ENCODE results near the gene TPSB2.
"Not testable (repeated sequence)": the region's sequence is repeated elsewhere in the genome, so short reads cannot be mapped to it uniquely, and the experiment has no call there.

TPSB2 gene

DNA sequence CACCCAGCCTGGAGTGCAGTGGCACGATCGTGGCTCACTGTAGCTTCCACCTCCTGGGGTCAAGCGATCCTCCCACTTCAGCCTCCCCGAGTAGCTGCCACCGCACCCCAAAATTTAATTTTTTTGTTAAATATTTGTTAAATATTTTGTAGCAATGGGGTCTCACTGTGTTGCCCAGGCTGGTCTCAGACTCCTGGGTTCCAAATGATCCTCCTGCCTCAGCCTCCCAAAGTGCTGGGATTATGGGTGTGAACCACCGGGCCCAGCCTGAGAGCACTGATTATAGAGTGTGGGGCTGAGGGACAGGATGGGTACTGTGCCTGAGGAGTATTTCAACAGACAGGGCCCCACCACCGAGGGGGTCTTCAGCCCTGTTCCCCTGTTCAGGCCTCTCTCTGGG, 40.5 kb downstream of the TPSB2 start:
- H3K4me3 ChIP-seq (ENCODE audit: low read depth, low read length): no peak overlapping the region
- TF ChIP-seq, protein P1, sequence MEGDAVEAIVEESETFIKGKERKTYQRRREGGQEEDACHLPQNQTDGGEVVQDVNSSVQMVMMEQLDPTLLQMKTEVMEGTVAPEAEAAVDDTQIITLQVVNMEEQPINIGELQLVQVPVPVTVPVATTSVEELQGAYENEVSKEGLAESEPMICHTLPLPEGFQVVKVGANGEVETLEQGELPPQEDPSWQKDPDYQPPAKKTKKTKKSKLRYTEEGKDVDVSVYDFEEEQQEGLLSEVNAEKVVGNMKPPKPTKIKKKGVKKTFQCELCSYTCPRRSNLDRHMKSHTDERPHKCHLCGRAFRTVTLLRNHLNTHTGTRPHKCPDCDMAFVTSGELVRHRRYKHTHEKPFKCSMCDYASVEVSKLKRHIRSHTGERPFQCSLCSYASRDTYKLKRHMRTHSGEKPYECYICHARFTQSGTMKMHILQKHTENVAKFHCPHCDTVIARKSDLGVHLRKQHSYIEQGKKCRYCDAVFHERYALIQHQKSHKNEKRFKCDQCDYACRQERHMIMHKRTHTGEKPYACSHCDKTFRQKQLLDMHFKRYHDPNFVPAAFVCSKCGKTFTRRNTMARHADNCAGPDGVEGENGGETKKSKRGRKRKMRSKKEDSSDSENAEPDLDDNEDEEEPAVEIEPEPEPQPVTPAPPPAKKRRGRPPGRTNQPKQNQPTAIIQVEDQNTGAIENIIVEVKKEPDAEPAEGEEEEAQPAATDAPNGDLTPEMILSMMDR (IDR thresholded peaks at IDR 0.05; ENCODE audit: low read depth, low read length): no peak

DNA sequence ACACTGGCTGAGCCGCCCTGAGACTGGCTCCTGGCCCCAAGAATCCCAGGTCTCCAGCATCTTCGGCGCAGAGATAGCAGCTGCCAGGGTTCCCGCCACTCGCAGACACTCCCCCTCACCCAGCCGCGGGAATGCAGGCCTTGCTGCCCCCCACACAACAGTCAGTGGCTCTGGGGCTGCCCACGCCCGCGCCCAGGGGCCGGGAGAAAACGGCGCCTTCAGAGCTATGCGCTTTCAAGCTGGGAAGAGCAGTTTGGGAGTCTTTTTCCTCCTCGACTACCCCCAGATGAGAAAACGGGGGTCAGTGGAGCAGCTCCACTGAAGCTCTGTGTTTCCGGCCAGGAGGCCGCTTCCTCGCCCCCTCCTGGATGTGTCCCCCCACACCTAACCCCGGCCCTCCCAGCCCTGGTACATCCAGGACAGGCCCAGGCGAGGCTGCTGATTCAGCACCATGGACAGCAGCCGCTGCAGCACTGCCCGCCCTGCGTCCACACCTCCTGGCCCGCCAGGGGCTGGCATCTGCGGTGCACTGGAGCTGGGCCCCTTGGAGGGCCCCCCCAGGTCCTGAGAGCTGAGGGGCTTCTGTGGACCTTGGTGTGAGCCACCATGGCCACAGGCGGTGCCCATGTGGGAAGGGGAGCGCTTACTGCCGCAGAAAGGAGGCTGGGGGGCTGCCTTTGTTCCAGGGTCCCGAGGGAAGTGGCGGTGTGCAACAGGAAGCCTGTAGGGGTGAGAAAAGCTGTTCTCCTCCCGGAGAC, 41.4 kb downstream of the TPSB2 start:
- TF ChIP-seq, protein P1 (IDR thresholded peaks at IDR 0.05; ENCODE audit: low read depth, low read length): no peak
- H3K4me3 ChIP-seq (ENCODE audit: low read depth, low read length): no peak overlapping the region

DNA sequence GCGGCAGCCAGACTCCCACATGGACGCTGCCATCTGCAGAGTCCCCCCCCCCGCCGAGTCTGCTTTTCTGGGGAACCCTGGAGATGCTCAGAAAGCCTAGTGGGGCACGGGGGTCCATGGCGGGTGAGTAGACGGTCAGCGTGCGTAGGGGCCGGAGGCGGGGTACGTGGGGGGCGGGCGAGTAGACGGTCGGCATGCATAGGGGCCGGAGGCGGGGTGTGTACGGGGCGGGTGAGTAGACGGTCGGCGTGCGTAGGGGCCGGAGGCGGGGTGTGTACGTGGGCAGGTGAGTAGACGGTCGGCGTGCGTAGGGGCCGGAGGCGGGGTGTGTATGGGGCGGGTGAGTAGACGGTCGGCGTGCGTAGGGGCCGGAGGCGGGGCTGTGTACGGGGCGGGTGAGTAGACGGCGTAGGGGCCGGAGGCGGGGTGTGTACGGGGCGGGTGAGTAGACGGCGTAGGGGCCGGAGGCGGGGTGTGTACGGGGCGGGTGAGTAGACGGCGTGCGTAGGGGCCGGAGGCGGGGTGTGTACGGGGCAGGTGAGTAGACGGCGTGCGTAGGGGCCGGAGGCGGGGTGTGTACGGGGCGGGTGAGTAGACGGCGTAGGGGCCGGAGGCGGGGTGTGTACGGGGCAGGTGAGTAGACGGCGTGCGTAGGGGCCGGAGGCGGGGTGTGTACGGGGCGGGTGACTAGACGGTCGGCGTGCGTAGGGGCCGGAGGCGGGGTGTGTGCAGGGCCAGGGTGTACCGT, 44.4 kb downstream of the TPSB2 start:
- H3K4me3 ChIP-seq (ENCODE audit: low read depth, low read length): not testable (repeated sequence)

DNA sequence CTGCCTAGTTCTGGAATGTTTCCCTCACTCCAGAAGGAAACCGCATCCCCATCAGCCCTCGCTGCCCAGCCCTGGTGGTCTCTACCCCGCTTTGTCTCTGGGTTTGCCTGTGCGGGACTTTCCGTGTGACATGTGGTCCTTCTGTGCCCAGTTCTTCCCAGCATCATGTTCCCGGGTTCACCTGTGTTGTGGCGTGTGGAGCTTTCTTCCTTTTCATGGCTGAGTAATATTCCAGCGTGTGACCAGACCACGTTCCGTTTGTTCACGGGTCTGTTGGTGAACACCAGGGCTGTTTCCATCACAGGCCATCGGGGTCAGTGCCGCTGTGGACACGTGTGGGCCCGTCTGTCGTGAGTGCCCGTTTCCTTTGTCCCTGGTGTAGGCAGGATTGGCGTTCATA, 45.0 kb downstream of the TPSB2 start:
- H3K4me3 ChIP-seq (ENCODE audit: low read depth, low read length): no peak overlapping the region
- TF ChIP-seq, protein P1 (IDR thresholded peaks at IDR 0.05; ENCODE audit: low read depth, low read length): no peak

DNA sequence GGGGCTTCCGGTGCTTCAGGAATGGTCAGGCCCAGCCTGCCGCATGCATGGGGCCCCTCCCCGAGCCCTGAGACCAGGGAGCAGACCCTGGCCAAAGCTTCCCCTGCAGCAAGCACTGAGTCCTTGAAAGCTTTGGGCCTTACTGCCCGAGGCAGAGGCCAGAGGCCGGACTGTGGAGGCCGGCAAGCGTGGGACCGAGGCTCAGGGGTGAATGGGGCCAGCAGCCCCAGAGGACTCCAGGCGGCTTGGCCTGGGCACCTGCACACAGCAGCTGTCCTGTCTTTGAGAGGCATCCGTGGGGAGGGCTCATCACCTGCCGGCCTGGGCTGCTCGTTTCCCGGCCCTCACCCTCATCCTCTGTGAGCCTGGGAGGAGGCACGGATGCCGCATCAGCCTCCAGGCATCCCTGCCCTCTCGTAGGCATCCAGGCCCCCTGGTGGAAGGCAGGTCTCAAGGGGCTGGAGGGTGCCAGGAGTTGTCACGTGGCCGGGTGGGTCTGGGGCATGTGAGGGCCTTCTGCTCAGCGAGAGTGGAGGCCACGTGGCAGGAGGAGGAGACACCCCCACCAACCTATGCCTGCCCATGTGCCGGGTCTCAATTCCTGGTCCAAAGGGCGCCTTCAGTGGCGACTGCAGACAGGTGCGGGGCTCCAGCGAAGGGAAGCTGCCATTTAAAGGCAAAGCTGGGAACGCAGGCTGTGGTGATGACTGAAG, 45.7 kb downstream of the TPSB2 start:
- TF ChIP-seq, protein P1 (IDR thresholded peaks at IDR 0.05; ENCODE audit: low read depth, low read length): no peak
- no peak overlapping the region for H3K4me3 ChIP-seq (ENCODE audit: low read depth, low read length)

DNA sequence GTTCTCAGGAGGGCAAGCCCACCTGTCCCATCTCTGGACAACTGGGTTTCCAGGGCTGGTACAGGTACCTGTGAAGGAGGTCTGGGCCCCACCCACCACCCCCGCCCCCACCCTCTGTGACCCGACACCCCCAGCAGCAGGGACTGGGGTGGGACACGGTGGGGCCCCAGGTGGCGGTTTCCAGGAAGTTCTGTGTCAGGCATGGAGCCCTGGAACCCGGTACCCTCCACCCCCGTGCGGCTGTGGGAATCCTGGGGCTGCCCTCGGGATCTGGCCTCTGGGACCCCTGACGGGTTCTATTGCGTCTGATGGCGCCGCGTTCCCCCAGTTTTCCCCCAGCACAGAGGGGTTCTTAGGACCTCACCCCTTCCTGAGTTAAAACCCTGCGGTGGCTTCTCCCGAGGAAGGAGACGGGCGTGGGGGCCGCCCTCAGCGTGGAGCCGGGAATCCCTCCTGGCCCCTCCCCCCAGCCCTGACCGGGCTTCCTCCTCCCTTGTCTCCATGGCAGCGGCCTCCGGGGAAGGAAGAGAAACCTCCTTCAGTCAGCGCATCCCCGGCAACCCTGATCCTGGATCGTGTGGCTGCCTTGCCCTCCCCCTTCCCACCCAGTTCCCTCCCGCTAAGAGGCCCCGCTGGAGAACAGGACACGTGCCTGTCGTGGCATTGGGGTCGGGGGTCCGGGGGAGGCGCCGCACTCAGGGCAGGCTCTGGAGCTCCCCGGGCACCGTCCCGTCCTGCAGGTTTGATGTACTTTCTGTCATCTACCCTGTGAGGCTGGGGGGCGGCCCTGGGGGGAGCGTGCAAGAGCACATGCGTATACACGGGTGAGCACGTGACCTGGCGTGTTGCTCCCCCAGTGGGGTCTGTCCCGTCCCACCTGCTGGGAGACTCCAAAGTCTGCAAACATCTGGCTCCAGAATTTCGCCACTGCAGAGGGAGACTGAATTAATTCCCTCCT, 46.8 kb downstream of the TPSB2 start:
- H3K4me3 ChIP-seq (ENCODE audit: low read depth, low read length): no peak overlapping the region
- TF ChIP-seq, protein P1 (IDR thresholded peaks at IDR 0.05; ENCODE audit: low read depth, low read length): no peak

DNA sequence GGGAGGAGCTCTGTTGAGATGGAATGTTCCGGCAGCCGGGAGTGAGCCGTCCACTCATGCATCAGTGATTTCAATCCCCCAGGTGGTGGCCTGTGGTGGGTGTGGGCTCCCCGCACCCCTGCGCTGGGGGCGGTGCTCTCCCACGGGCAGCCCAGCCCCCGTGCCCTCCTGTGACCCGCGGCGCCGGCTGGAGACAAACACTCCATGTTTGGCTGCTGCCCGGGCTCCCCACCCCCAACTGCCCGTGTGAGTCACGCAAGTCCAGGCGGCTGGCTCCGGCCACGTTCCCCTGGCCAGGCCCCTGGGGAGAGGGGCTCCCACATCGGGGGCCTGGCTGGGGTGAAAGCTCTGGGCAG, 47.7 kb downstream of the TPSB2 start:
- TF ChIP-seq, protein P1 (IDR thresholded peaks at IDR 0.05; ENCODE audit: low read depth, low read length): no peak
- H3K4me3 ChIP-seq (ENCODE audit: low read depth, low read length): no peak overlapping the region

Measured in WI38 (cell line).